HEK293T (cell line): ENCODE data around the gene C8A.

Experiments used
- CTBP1 ChIP-seq: fragments of 450-650 bp; IDR thresholded peaks from 2 replicates; pipeline ENCODE4 v1.6.1; 2016; ENCODE audit warnings: borderline replicate concordance
- NFRKB ChIP-seq: fragments of 450-650 bp; IDR thresholded peaks from 2 replicates; pipeline ENCODE4 v1.6.1; 2016; ENCODE audit warnings: mild to moderate bottlenecking, moderate library complexity

DNA sequence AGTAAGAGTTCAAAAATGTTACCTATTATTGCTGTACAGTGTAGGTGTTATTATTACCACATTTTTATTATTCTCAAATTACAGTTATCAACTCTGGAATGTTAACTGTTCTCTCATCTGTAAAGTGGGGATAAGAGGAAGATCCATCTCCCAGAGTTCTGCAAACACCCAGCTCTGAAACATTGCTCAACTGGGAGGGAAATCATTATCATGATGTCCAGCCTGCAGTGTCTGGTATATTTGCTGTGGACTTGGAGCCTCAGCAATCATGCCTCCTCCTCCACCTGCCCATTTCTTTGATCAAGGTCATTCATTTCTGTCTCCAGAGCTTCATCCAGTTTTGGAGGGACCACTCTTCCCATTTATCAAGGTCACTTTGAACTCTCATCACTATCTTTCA lies 39.4 kb downstream of the C8A start:
- TF ChIP-seq NFRKB: no peak
- no peak for TF ChIP-seq CTBP1
